GM21619 (cell line): ENCODE results near the gene LGALS4.
"Not testable (repeated sequence)": the region's sequence is repeated elsewhere in the genome, so short reads cannot be mapped to it uniquely, and the experiment has no call there.

Experiments
- ATAC-seq: cut with Tn5 transposase; IDR thresholded peaks from one replicate; pipeline ENCODE4 v1.9.1; 2021; ENCODE audit not compliant: unreplicated experiment

Gene LGALS4

GRCh38 chr19:38812841-38813320, at the start of gene LGALS4:
Gene LGALS4, minus strand, starts transcription at chr19:38812945. Its CDS starts 59 bp downstream, at chr19:38812886.
- no peak for ATAC-seq

- no peak for ATAC-seq
Observed at GRCh38 chr19:38861368-38861767, 48.6 kb upstream of the LGALS4 start.

DNA sequence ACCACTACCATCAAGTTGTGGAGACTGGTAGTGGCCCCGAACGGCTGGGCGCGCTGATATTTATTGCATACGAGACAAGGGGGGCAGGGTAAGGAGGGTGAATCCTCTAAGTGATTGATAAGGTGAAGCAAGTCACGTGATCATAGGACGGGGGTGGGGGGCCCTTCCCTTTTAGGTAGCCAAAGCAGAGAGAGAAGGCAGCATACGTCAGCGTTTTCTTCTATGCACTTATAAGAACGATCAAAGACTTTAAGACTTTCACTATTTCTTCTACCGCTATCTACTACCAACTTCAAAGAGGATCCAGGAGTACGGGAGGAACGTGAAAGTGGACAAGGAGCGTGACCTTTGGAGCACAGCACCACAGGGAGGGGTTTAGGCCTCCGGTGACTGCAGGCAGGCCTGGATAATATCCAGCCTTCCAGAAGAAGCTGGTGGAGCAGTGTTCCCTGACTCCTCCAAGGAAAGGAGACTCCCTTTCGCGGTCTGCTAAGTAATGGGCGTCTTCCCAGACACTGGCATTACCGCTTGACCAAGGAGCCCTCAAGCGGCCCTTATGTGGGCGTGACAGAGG, 47.0 kb upstream of the LGALS4 start:
- ATAC-seq, result not testable (repeated sequence)

- no peak for ATAC-seq
Observed at GRCh38 chr19:38856813-38857212, 44.1 kb upstream of the LGALS4 start.

DNA sequence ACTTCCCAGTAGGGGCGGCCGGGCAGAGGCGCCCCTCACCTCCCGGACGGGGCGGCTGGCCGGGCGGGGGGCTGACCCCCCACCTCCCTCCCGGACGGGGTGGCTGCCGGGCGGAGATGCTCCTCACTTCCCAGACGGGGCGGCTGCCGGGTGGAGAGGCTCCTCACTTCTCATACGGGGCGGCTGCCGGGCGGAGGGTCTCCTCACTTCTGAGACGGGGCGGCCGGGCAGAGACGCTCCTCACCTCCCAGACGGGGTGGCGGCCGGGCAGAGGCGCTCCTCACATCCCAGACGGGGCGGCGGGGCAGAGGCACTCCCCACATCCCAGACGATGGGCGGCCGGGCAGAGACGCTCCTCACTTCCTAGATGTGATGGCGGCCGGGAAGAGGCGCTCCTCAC, 43.0 kb upstream of the LGALS4 start:
- ATAC-seq, result not testable (repeated sequence)

DNA sequence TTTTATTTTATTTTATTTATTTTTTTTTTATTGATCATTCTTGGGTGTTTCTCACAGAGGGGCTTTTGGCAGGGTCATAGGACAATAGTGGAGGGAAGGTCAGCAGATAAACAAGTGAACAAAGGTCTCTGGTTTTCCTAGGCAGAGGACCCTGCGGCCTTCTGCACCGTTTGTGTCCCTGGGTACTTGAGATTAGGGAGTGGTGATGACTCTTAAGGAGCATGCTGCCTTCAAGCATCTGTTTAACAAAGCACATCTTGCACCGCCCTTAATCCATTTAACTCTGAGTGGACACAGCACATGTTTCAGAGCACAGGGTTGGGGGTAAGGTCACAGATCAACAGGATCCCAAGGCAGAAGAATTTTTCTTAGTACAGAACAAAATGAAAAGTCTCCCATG, 42.2 kb upstream of the LGALS4 start:
- not testable (repeated sequence) for ATAC-seq

DNA sequence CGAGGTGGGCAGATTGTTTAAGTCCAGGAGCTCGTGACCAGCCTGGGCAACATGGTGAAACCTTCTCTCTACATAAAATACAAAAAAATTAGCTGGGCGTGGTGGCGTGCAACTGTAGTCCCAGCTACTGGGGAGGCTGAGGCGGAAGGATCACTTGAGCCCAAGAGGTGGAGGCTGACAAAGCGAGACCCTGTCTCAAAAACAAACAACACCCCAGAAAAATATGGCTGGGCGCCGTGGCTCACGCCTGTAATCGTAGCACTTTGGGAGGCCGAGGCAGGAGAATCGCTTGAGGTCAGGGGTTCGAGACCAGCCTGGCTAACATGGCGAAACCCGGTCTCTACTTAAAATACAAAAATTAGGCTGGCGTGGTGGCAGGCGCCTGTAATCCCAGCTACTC, 40.5 kb upstream of the LGALS4 start:
- ATAC-seq, result no peak

- ATAC-seq, result no peak
Observed at GRCh38 chr19:38852231-38853044, 39.7 kb upstream of the LGALS4 start.

- no peak for ATAC-seq
Observed at GRCh38 chr19:38851622-38852230, 39.0 kb upstream of the LGALS4 start.

DNA sequence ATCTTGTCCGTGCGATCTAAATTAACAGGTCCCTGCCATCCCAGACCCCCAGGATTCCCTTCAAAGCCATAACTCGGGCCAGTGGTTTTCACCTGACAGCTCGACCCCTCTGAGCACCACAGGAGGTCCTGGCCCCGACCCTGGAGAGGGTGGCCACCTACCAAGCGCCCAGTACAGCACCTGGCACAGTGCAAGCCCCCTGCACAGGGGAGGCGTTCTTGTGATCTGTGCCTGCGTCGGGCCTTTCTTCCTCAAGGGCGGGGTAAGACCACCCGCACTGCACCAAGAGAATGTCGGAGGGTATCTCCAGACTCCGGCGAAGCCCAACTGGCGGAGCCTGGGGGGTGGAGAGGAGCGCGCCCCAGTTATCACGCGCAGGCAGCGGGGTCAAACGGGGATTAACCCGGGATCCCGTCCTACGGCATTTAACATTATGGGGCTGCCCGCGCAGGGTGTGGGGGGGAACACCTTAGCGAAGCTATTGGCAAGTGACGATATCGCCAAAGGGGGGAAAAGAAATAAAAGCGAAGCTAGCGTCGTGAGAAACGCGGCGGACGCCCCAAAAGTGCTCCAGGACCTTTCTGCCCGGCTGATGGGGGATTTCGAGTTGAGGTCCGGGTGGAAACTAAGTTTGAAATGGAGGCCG, 38.4 kb upstream of the LGALS4 start:
- no peak for ATAC-seq

- ATAC-seq, result peak; percentile 53
Observed at GRCh38 chr19:38850436-38850975, 37.8 kb upstream of the LGALS4 start.

- peak; percentile 53 for ATAC-seq
Observed at GRCh38 chr19:38849860-38850435, 37.2 kb upstream of the LGALS4 start, which contains the start of gene HNRNPL. Gene HNRNPL, minus strand, starts transcription at chr19:38849986. Its CDS starts 20 bp downstream, at chr19:38849966.

- ATAC-seq, result no peak
Observed at GRCh38 chr19:38849147-38849859, 36.6 kb upstream of the LGALS4 start.

- ATAC-seq, result no peak
Observed at GRCh38 chr19:38848299-38849146, 35.8 kb upstream of the LGALS4 start.

- no peak for ATAC-seq
Observed at GRCh38 chr19:38846097-38846496, 33.4 kb upstream of the LGALS4 start.

DNA sequence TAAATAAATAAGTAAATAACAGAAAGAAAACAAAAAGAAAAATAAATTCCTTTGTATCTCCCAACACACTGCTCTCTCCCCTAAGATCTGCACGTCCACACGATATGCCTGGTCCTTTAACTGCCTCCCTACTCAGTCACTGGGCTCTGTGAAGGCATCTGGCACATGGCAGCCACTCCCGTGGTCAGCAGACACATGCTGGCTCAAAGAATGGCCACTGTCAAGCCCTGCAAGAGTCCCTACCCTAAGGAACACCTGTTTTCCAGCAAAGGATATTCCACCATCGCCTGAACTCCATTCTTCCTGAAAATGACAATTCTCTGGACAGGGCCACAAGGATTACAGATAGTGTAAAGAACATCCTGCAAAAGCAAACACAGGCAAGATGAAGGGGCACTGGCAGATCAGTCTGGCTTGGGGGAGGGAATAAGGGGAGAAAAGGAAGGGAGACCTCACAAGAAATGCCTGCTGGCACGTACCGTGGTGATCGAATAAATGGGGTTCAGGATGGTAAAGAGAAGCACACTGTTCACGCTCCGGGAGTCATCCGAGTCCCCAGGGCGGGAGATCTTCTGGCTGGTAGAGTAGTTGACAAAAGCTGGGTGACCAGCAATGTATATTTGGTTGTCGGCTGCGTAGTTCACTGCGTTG, 32.8 kb upstream of the LGALS4 start:
- ATAC-seq, result no peak

- ATAC-seq, result no peak
Observed at GRCh38 chr19:38844093-38844686, 31.4 kb upstream of the LGALS4 start.

DNA sequence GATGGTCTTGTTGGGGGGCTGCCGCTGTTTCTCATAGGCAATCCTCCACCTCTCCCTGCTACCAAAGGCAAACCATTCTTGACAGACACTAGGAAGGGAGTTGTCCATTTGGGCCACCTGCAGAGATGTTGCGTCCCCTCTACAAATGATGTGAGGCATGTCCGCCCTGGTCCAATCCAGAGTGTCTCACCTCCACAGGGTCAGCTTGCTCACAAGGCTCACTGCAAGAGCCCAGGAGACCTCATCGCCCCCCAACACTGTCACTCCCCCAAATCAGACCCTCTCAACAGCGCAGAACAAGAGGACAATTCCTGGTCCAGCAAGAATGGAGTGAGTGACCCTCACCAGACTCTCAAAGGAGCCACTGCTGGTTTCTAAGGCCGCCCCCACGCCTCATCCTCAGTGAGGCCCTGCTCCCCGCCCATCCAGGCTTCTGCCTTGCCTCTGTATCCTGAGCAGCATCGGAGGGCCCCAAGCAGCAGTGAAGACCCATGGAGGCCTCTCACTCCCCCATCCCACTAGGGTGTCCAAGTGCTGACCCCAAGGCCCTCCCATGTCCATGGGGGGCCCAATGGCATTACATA, 30.5 kb upstream of the LGALS4 start:
- ATAC-seq, result no peak
